Inferior parietal cortex (tissue), 1 donor: Measurements from ENCODE around the gene MADCAM1.
A peak's percentile ranks its signal among the peaks of the same experiment; 100 is the strongest.

Experiments used
- DNase-seq: peaks from one replicate; pipeline ENCODE4 v3.0.0-alpha.2; 2016; ENCODE audit errors: extremely low spot score

Gene MADCAM1

GRCh38 chr19:532561-533363, 36.5 kb downstream of the MADCAM1 start:
- peak; percentile 75 for DNase-seq

- no peak for DNase-seq
Measured at GRCh38 chr19:533364-534058, 37.2 kb downstream of the MADCAM1 start.

- DNase-seq = no peak
Measured at GRCh38 chr19:534088-534487, 37.8 kb downstream of the MADCAM1 start.

- no peak for DNase-seq
Measured at GRCh38 chr19:535017-535835, 38.9 kb downstream of the MADCAM1 start.

DNA sequence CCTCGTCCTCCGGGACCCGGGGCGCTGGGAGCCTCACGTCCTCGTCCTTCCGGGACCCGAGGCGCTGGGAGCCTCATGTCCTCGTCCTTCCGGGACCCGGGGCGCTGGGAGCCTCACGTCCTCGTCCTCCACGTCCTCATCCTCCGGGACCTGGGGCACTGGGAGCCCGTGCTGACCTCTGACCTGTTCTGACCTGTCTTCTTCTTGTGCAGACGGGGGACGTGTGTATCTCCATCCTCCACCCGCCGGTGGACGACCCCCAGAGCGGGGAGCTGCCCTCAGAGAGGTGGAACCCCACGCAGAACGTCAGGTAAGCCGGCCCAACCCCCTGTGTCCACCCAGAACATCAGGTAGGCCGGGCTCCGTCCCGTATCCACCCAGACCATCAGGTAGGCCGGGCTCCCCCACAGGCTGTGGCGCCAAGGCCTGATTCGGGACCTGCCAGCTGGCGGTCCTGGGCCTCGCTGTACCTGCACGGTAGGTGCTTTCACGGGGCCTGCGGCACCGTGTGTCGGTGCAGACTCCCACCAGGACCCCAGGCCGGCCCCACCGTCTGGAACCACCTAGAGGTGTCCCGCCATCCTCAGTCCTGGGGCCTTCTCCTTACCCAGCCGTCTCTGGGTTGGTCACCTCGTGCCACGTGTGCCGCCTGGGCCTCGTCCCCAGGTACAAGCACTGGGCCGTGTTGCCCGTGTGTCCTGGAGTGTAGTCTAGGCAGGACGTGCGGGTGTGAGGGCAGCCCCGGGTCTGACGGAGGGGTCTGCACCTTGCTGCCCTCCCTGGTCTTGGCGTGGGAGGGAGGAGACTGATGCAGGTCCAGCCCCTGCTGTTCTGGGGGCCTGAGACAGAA, 40.0 kb downstream of the MADCAM1 start:
- DNase-seq = no peak

DNA sequence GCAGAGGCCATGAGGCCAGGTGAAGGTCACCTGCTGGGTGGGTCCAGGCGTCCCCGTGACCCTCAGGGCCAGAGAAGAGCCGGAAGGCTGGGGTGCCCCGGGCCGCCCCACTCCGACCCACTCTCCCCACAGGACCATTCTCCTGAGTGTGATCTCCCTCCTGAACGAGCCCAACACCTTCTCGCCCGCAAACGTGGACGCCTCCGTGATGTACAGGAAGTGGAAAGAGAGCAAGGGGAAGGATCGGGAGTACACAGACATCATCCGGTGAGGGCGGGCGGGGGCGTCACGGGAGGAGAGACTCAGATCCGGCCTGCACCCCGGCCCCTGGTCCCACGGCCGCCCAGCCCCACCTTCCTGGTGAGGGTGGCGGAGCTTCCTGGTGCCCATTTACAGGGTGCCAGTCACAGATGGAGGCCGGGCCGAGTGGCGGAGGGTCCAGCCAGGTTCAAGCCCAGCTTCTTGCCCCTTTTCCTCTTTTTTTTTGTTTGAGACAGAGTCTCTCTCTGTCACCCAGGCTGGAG, 40.7 kb downstream of the MADCAM1 start:
- no peak for DNase-seq

DNA sequence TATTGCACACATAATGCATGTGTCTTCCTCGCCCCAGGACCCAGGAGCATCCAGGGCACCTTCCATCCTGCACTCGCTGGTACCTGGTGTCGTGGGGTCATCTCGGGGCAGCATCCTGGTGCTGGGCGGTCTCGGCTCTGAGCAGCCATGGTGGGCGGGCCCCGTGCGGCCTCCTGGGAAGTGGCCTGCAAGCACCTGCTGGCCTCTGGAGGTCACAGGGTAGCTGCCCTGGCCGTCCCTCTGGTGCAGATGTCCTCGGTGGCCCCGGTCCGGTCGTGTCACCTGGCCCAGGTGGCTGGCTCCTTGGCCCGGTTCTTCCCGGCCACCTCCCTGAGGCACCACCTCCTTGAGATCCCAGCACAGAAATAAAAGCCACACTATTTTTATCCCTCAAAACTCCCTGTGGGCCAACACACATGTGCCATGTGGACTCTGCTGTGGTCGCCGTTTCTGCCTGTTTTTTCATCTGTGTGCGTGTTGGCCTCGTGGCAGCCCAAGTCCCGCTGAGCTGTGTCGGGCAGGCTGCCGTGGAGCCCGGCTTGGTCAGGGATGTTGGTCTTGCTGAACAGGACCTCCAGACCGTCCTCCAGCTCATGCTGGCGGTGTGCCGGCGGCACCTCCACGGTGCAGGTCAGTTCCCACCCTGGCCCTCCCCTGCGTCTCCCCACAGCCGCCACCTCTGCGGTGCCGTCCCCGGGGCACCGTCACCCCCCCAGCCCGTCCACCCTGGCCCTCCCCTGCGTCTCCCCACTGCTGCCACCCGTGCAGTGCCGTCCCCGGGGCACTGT, 42.5 kb downstream of the MADCAM1 start:
- no peak for DNase-seq

DNA sequence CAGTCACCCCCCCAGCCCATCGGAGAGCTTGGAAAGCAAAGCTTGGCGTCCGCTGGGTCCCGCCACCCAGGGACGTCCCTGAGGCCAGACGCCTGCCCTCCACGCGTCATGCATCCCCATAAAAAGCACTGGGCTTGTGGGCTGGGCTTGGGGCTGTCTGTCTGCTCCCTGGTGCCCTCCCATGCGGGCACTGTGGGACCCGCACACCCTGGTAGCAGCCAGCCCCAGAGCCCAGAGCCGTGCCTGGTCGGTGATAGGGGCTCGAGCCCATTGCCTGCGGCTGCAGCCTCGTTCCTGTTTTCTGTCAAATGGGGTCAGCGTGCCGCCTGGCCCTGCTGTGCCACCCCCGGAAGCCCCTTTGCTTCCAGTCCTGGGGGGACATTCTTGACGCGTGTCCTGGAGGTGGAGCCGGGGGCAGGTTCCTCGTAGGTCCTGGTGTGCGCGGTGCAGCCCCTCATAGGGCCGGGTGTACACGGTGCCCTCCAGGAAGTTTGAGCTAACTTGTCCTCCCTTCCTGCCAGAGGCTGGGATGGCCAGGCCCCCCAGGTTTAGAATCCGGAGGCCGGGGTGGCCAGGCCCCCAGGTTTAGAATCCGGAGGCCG, 43.2 kb downstream of the MADCAM1 start:
- DNase-seq = no peak

DNA sequence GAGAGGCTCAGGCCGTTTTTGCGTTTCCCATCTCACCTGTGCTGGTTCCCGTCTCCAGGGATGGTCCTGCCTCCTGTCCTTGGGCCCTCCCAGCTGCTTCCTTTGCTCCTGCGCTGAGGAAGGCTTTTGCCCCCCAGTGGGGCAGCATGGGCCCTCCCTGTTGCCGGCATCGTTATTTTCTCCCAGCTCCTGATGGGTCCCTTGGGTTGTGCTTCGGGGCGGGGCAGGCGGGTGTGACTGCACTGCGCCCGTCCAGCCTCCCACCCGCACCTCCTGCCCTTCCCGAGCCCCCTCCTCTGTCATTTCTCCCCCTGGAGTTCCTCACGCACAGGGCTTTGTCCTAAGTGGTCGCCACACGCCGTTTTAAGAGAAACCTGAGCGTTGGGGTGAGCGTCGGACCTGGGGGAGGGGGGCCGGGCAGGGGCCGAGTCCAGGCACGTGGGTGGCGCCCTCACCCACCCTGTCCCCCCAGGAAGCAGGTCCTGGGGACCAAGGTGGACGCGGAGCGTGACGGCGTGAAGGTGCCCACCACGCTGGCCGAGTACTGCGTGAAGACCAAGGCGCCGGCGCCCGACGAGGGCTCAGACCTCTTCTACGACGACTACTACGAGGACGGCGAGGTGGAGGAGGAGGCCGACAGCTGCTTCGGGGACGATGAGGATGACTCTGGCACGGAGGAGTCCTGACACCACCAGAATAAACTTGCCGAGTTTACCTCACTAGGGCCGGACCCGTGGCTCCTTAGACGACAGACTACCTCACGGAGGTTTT, 44.8 kb downstream of the MADCAM1 start:
- no peak for DNase-seq

DNA sequence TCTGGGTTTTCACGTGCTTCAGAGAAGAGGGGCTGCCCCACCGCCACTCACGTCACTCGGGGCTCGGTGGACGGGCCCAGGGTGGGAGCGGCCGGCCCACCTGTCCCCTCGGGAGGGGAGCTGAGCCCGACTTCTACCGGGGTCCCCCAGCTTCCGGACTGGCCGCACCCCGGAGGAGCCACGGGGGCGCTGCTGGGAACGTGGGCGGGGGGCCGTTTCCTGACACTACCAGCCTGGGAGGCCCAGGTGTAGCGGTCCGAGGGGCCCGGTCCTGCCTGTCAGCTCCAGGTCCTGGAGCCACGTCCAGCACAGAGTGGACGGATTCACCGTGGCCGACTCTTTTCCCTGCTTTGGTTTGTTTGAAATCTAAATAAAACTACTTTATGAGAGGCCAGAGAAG, 45.4 kb downstream of the MADCAM1 start:
- no peak for DNase-seq

DNA sequence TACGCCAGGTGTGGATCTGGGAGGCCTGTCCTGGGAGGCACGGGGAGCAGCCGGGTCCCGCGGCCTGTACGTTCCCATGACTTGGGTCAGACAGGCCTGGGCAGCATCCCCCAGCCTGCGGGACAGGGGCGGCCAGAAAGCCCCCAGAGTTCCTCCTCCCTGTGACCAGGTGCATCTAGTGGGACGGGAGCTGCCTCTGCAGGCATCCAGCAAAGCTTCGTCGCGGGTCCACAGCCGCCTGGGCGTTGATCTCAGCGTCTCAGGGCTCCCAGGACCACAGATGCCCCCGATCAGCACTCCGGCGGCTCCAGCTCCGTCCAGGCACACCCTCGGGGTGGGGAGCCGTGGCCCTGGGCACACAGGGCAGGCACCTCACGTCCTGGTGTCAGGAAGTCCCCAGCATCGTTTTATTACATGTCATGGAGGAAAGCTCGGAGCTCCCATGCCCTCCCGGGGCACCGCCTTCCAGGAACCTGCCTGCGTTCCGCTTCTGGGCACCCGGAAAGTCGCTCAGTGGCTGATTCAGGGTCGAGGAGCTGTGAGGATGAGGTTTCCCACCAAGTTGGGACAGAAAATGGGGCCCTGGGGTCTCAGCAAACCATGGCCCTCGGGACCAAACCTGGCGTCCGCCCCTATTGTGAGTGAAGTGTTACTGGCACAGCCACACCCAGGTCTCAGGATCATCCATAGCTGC, 46.0 kb downstream of the MADCAM1 start:
- DNase-seq = no peak

GRCh38 chr19:543910-544608, 47.8 kb downstream of the MADCAM1 start, which contains the start of gene GZMM:
Gene GZMM, plus strand, starts transcription at chr19:544053. Its CDS starts 19 bp downstream, at chr19:544072.
- DNase-seq = no peak

DNA sequence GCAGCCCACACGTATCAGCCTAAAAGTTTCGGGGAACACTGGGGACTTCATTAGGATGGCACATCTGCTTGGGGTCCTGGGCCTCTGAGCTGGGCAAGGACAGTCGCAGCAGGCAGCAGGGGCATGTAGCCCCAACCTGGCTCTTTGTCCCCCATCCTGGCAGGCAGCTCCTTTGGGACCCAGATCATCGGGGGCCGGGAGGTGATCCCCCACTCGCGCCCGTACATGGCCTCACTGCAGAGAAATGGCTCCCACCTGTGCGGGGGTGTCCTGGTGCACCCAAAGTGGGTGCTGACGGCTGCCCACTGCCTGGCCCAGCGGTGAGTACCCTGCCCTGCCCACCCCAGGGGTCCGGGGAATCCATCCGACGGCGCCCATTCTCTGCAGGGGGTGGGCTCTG, 50.8 kb downstream of the MADCAM1 start:
- DNase-seq = no peak

- DNase-seq = no peak
Measured at GRCh38 chr19:547836-548720, 51.8 kb downstream of the MADCAM1 start.

GRCh38 chr19:548886-549830, 52.9 kb downstream of the MADCAM1 start:
- no peak for DNase-seq

GRCh38 chr19:554817-555216, 58.5 kb downstream of the MADCAM1 start:
- DNase-seq = no peak
